HCT116 (cell line): ENCODE data around the gene DYNLT3. TPM values are rescaled to one million over a fixed set of nuclear protein-coding genes. Genes with fewer than 3 reads are reported as not detected.

Experiments
- ATAC-seq: fragments of 200-7000 bp; cut with Tn5 transposase; 2 replicates; pipeline ENCODE4 v1.9.1; 2020; ENCODE audit warnings: mild to moderate bottlenecking, moderate library complexity
- BruUV-seq: library from RNA; stranded (reverse); fragments of 400-500 nt; replicated peaks from 2 replicates; lab custom pipeline; 2021; lab: Mats Ljungman, UMichigan
- CTCF ChIA-PET: fragments of 300-600 bp; sonication (Branson Sonifier 250); formaldehyde crosslinking; loops from one replicate; lab custom pipeline; 2021; ENCODE audit warnings: antibody characterized with exemption; lab: Charles Lee
- POLR2A ChIA-PET: fragments of 300-600, 350-600 bp; sonication (Branson Sonifier 250); formaldehyde crosslinking; loops from one replicate; lab custom pipeline; 2021; ENCODE audit warnings: antibody characterized with exemption; lab: Charles Lee
- RAD21 ChIA-PET, 2 experiments: fragments of 300-600 bp; sonication (Branson Sonifier 250); formaldehyde crosslinking; loops; one replicate each; lab custom pipeline; 2023; ENCODE audit warnings: low total read pairs in 2 of 2; ENCODE audit not compliant: uncharacterized antibody in 2 of 2, unreplicated experiment in 2 of 2, low non-redundant PET in 1 of 2; lab: Charles Lee
- DNase-seq: peaks from one replicate; pipeline ENCODE4 v3.0.0-alpha.2; 2010; ENCODE audit warnings: low read depth, low spot score
- H2AFZ ChIP-seq: fragments of 200-600 bp; shearing (Covaris generic), sonication (generic); 2 replicates; pipeline ENCODE4 v1.6.1; 2017; ENCODE audit warnings: low read depth, mixed run types, mixed read lengths, antibody characterized with exemption, low read length; ENCODE audit not compliant: poor library complexity, severe bottlenecking
- H3K27ac ChIP-seq: 2 replicates; pipeline ENCODE4 v1.5.1; 2012; ENCODE audit warnings: low read depth, low read length
- H3K27me3 ChIP-seq: fragments of 200-600 bp; sonication (generic); 2 replicates; pipeline ENCODE4 v1.6.1; 2016; ENCODE audit warnings: mixed run types, low read length, mixed read lengths; ENCODE audit not compliant: insufficient read depth
- H3K36me3 ChIP-seq, 2 experiments: fragments of 200-500 bp in 1 of 2; fragments of 200-600 bp in 1 of 2; sonication (Bioruptor generic) in 1 of 2; sonication (generic) in 1 of 2; 2 replicates each; pipeline versions ENCODE4 v1.5.1 to v1.6.1; 2014 to 2016; ENCODE audit warnings: low read length in 2 of 2, inconsistent platforms in 1 of 2, mixed read lengths in 1 of 2, mixed run types in 1 of 2; ENCODE audit not compliant: insufficient read depth in 2 of 2, control insufficient read depth in 1 of 2
- H3K4me1 ChIP-seq, 2 experiments: fragments of 200-600 bp in 1 of 2; sonication (generic) in 1 of 2; 2 replicates each; pipeline versions ENCODE4 v1.5.1 to v1.6.1; 2012 to 2017; ENCODE audit warnings: low read length in 2 of 2, inconsistent platforms in 1 of 2, mild to moderate bottlenecking in 1 of 2, mixed read lengths in 1 of 2, mixed run types in 1 of 2, moderate library complexity in 1 of 2; ENCODE audit not compliant: insufficient read depth in 2 of 2, control insufficient read depth in 1 of 2
- H3K4me2 ChIP-seq: fragments of 200-600 bp; sonication (generic); 2 replicates; pipeline ENCODE4 v1.6.1; 2017; ENCODE audit warnings: mixed run types, low read length, mixed read lengths
- H3K4me3 ChIP-seq, 2 experiments: fragments of 200-600 bp in 1 of 2; sonication (generic) in 1 of 2; replicated peaks in 1 of 2; 2 replicates each; pipeline ENCODE4 v1.5.1; 2011 to 2016; ENCODE audit warnings: low read length in 2 of 2, control low read depth in 1 of 2, low read depth in 1 of 2, mild to moderate bottlenecking in 1 of 2, mixed read lengths in 1 of 2, mixed run types in 1 of 2
- H3K79me2 ChIP-seq: fragments of 200-600 bp; sonication (generic); 2 replicates; pipeline ENCODE4 v1.6.1; 2017; ENCODE audit warnings: mild to moderate bottlenecking, mixed run types, low read length, moderate library complexity, mixed read lengths; ENCODE audit not compliant: insufficient read depth
- H3K9ac ChIP-seq: fragments of 200-600 bp; sonication (generic); 2 replicates; pipeline ENCODE4 v1.6.1; 2016; ENCODE audit warnings: low read length, mixed read lengths
- H3K9me2 ChIP-seq: fragments of 200-600 bp; sonication (generic), shearing (Covaris generic); 2 replicates; pipeline ENCODE4 v1.6.1; 2017; ENCODE audit warnings: mixed run types, mild to moderate bottlenecking, moderate library complexity; ENCODE audit not compliant: insufficient read depth
- H3K9me3 ChIP-seq, 2 experiments: fragments of 200-500 bp in 1 of 2; fragments of 200-600 bp in 1 of 2; sonication (Bioruptor generic) in 1 of 2; sonication (generic) in 1 of 2; 2 replicates each; pipeline ENCODE4 v1.6.1; 2014 to 2017; ENCODE audit warnings: low read length in 2 of 2, mixed read lengths in 2 of 2, inconsistent platforms in 1 of 2, low read depth in 1 of 2, mild to moderate bottlenecking in 1 of 2, mixed run types in 1 of 2, moderate library complexity in 1 of 2; ENCODE audit not compliant: control insufficient read depth in 1 of 2, insufficient read depth in 1 of 2
- H4K20me1 ChIP-seq: fragments of 200-600 bp; sonication (generic), shearing (Covaris generic); 2 replicates; pipeline ENCODE4 v1.6.1; 2017; ENCODE audit warnings: mixed run types, mild to moderate bottlenecking, moderate library complexity; ENCODE audit not compliant: insufficient read depth
- ATF3 ChIP-seq: IDR thresholded peaks from 2 replicates; pipeline ENCODE4 v1.6.1; 2012
- CBX3 ChIP-seq: IDR thresholded peaks from 2 replicates; pipeline ENCODE4 v1.6.1; 2012; ENCODE audit warnings: low read depth
- CEBPB ChIP-seq: IDR thresholded peaks from 2 replicates; pipeline ENCODE4 v1.6.1; 2012; ENCODE audit warnings: low read depth
- CTCF ChIP-seq, 3 experiments: fragments of 200-600 bp in 1 of 3; sonication (generic) in 1 of 3; IDR thresholded peaks in 2 of 3; conservative IDR thresholded peaks in 1 of 3; 2 replicates each; pipeline ENCODE4 v1.5.1; 2012 to 2017; ENCODE audit warnings: low read depth in 2 of 3, low read length in 2 of 3, antibody characterized with exemption in 1 of 3, borderline replicate concordance in 1 of 3, control low read depth in 1 of 3, mild to moderate bottlenecking in 1 of 3, mixed read lengths in 1 of 3, mixed run types in 1 of 3, moderate library complexity in 1 of 3; ENCODE audit not compliant: insufficient read depth in 1 of 3
- EGR1 ChIP-seq: IDR thresholded peaks from 2 replicates; pipeline ENCODE4 v1.6.1; 2012; ENCODE audit warnings: low read depth
- ELF1 ChIP-seq: IDR thresholded peaks from 2 replicates; pipeline ENCODE4 v1.6.1; 2012; ENCODE audit warnings: low read depth, borderline replicate concordance
- EZH2 ChIP-seq: fragments of 200-600 bp; sonication (generic); IDR thresholded peaks from 2 replicates; pipeline ENCODE4 v1.6.1; 2017; ENCODE audit warnings: antibody characterized with exemption, mixed run types
- EZH2phosphoT487 ChIP-seq: fragments of 200-600 bp; IDR thresholded peaks from 2 replicates; pipeline ENCODE4 v1.6.1; 2018; ENCODE audit warnings: antibody characterized with exemption, borderline replicate concordance
- JUND ChIP-seq: IDR thresholded peaks from 2 replicates; pipeline ENCODE4 v1.6.1; 2012
- POLR2A ChIP-seq: IDR thresholded peaks from 2 replicates; pipeline ENCODE4 v1.7.0; 2011; ENCODE audit warnings: borderline replicate concordance; ENCODE audit not compliant: insufficient read depth, insufficient read length; ENCODE audit errors: extremely low read depth
- RAD21 ChIP-seq: IDR thresholded peaks from 2 replicates; pipeline ENCODE4 v1.6.1; 2012; ENCODE audit warnings: low read depth, mild to moderate bottlenecking
- SIN3A ChIP-seq: IDR thresholded peaks from 2 replicates; pipeline ENCODE4 v1.6.1; 2012; ENCODE audit warnings: low read depth
- SRF ChIP-seq: IDR thresholded peaks from 2 replicates; pipeline ENCODE4 v1.6.1; 2012; ENCODE audit warnings: low read depth
- TCF7L2 ChIP-seq: IDR thresholded peaks from 2 replicates; pipeline ENCODE4 v1.7.0; 2011; ENCODE audit warnings: borderline replicate concordance, inconsistent platforms; ENCODE audit not compliant: insufficient read depth, insufficient read length; ENCODE audit errors: extremely low read depth
- ZNF274 ChIP-seq: fragments of 200-500 bp; sonication (Bioruptor generic); IDR thresholded peaks from 2 replicates; pipeline ENCODE4 v1.6.1; 2014; ENCODE audit warnings: mild to moderate bottlenecking, low read depth, low read length, inconsistent platforms
- intact Hi-C: fragments of 100-400 bp; cut with micrococcal nuclease; formaldehyde crosslinking; loops from 2 replicates; pipeline ENCODE4 v1.10.0; 2022
- total RNA-seq: library from RNA; stranded (reverse); gene quantifications from one replicate; pipeline ENCODE4 v1.2.1, GENCODE V29; 2021; ENCODE audit not compliant: unreplicated experiment
- TF ChIP-seq, protein P1 (sequence below): IDR thresholded peaks from 2 replicates; pipeline ENCODE4 v1.6.1; 2012

Gene DYNLT3
- total RNA-seq, 1 experiment from 2014 or later = 20.9 TPM

DNA sequence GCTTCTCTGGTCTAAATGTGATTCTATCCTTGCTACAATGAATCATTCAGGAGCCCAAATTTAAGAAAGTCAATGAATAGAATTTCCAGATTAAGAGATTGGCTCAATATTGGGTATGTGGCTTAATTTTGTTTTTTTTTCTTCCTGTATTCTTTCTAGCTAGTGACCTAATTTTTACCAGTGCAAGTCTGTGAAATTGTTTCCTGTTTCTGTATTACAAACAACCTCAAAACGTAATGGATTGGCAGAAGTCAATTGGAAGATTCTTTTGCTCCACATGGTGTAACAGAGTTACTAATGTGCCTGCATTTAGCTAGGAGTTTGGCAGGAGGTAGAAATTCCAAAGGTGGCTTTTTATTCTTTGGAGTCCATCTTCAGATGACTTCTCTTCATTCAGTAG, 17.6 kb downstream of the DYNLT3 start:
- POLR2A ChIA-PET = no interaction called here
- RAD21 ChIA-PET = no interaction called here
- no peaks in the 10 kb centered on the region for H3K27me3 ChIP-seq
- no peak overlapping the region for H3K4me3 ChIP-seq
- intact Hi-C loops = no loop called here
- DNase-seq = no peak
- TF ChIP-seq EZH2phosphoT487 (no peak), ZNF274 (no peak), CEBPB (no peak), EGR1 (no peak), POLR2A (no peak), TCF7L2 (no peak), JUND (no peak), ATF3 (no peak), RAD21 (no peak), ELF1 (no peak), SIN3A (no peak), CBX3 (no peak), SRF (no peak), CTCF (IDR thresholded peaks at IDR 0.05 in 2 of 3, conservative IDR thresholded peaks at IDR 0.05 in 1 of 3; ENCODE audit: borderline replicate concordance in 1 of 3, insufficient read depth in 1 of 3, low read depth in 2 of 3, low read length in 2 of 3) (no peak), EZH2 (no peak)
- TF ChIP-seq, protein P1, sequence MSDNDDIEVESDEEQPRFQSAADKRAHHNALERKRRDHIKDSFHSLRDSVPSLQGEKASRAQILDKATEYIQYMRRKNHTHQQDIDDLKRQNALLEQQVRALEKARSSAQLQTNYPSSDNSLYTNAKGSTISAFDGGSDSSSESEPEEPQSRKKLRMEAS = no peak
- TF ChIP-seq, all 23 proteins: peak for 0
- no TSS peak for BruUV-seq
- H3K9me2 ChIP-seq = no peaks in the 10 kb centered on the region
- H3K9me3 ChIP-seq = no peaks in the 10 kb centered on the region
- H2AFZ ChIP-seq = no peak overlapping the region
- CTCF ChIA-PET = no interaction called here
- H3K4me1 ChIP-seq = no peaks in the 10 kb centered on the region
- H3K27ac ChIP-seq = no peak overlapping the region
- H3K4me2 ChIP-seq = no peak overlapping the region
- no peak overlapping the region for H3K9ac ChIP-seq
- no peak for ATAC-seq
- no peaks in the 10 kb centered on the region for H3K36me3 ChIP-seq
- H3K79me2 ChIP-seq = no peaks in the 10 kb centered on the region
- H4K20me1 ChIP-seq = no peaks in the 10 kb centered on the region
